Adrenal gland (tissue), 12 donors: ENCODE data around the gene ZNF473. TPM values are rescaled to one million over a fixed set of nuclear protein-coding genes. Genes with fewer than 3 reads are reported as not detected.

Experiments
- DNase-seq, 7 donors: peaks; one replicate each; pipeline ENCODE4 v3.0.0-alpha.2; 2019 to 2020
- H3K27ac ChIP-seq, 5 donors: fragments of 200-600 bp; sonication (generic) in 4 of 5; 1 replicate in 3 of 5; 2 replicates in 2 of 5; pipeline versions ENCODE4 v1.5.1 to v1.8.0; 2016 to 2020; ENCODE audit warnings: mild to moderate bottlenecking in 1 of 5
- H3K27me3 ChIP-seq: fragments of 200-600 bp; 2 replicates; pipeline ENCODE4 v1.8.0; 2021
- H3K36me3 ChIP-seq, 2 donors: fragments of 200-600 bp; replicated peaks in 1 of 2; 1 replicate in 1 of 2; 2 replicates in 1 of 2; pipeline versions ENCODE4 v1.5.1 to v1.8.0; 2018 to 2022
- H3K4me1 ChIP-seq, 2 donors: fragments of 200-600 bp; replicated peaks in 1 of 2; 1 replicate in 1 of 2; 2 replicates in 1 of 2; pipeline versions ENCODE4 v1.5.1 to v1.8.0; 2018 to 2021
- H3K4me3 ChIP-seq, 4 donors: fragments of 200-600 bp; sonication (generic) in 3 of 4; one replicate each; pipeline ENCODE4 v1.5.1; 2016 to 2018
- H3K9me3 ChIP-seq, 3 donors: fragments of 200-600 bp; sonication (generic) in 1 of 3; replicated peaks in 1 of 3; 1 replicate in 2 of 3; 2 replicates in 1 of 3; pipeline versions ENCODE4 v1.5.1 to v1.8.0; 2016 to 2021
- POLR2A ChIP-seq, 2 donors: fragments of 450-650 bp; IDR thresholded peaks; one replicate each; pipeline ENCODE4 v1.6.1; 2017; ENCODE audit warnings: antibody characterized with exemption in 2 of 2, mild to moderate bottlenecking in 2 of 2, moderate library complexity in 1 of 2
- WGBS, 4 donors: extraction: QIAGEN DNeasy Blood & Tissue Kit in 2 of 4; methylation state at CpG; one replicate each; pipeline versions ENCODE4 v1.1.5 to v1.1.7; 2013 to 2017; 5-methylcytosine and 5-hydroxymethylcytosine counted together
- intact Hi-C, 2 donors: fragments of 100-400 bp; cut with DNase I; formaldehyde crosslinking; loops; one replicate each; pipeline versions ENCODE4 v1.14.1 to v1.15.0; 2022 to 2023
- polyA plus RNA-seq, 3 donors: library from polyadenylated mRNA; stranded (reverse); fragments of 200-250 nt in 2 of 3; fragments of 350-450 nt in 1 of 3; fragmentation: Illumina TruSeq in 1 of 3; extraction: RNeasy Lipid Tissue Mini Kit (QIAGEN cat#74804) in 1 of 3; gene quantifications; one replicate each; pipeline ENCODE4 v1.2.3, GENCODE V29; 2013 to 2014
- total RNA-seq, 9 donors: library from RNA; depleted of rRNA in 4 of 9; stranded (reverse); fragments of >200 nt in 4 of 9; fragments of 120-200 nt in 1 of 9; fragmentation: NEBNext Ultra II Directional in 1 of 9; extraction: Animal tissue kit (Norgen Biotek cat#: 25700) in 1 of 9; gene quantifications; one replicate each; pipeline versions ENCODE4 v1.1.0 to v1.2.4, GENCODE V29; 2013 to 2023
- TF ChIP-seq, protein P1 (sequence below), 6 experiments: fragments of 450-650 bp in 4 of 6; fragments of 200-600 bp in 2 of 6; sonication (generic) in 1 of 6; IDR thresholded peaks; 1 replicate in 5 of 6; 2 replicates in 1 of 6; pipeline versions ENCODE4 v1.5.1 to v1.8.0; 2016 to 2021; ENCODE audit warnings: antibody characterized with exemption in 6 of 6, mild to moderate bottlenecking in 2 of 6, moderate library complexity in 1 of 6
- donor health status: healthy with polysubstance abuse.
- donor health status: Bipolar disorder and iron deficiency.
- donor health status: DM: yes; HTN: yes; CAD: no.
- donor health status: DM: no; HTN: no; CAD: no.
- donor health status: DM: no; HTN: no; CAD: no.
- donor health status: DM: yes; HTN: yes; CAD: no.

ZNF473 gene
- total and polyA plus RNA-seq, 12 donors, result 2.7 to 13.2 (median 9.1) TPM

GRCh38 chr19:50040967-50041366, 15.2 kb downstream of the ZNF473 start:
- H3K36me3 ChIP-seq, result peaks cover 0 to 81% of the 10 kb centered on the region in 2 donors
- H3K27ac ChIP-seq, result no peak overlapping the region
- DNase-seq, result peak in 2 of 7 donors; percentile 16 to 17
- TF ChIP-seq, protein P1, sequence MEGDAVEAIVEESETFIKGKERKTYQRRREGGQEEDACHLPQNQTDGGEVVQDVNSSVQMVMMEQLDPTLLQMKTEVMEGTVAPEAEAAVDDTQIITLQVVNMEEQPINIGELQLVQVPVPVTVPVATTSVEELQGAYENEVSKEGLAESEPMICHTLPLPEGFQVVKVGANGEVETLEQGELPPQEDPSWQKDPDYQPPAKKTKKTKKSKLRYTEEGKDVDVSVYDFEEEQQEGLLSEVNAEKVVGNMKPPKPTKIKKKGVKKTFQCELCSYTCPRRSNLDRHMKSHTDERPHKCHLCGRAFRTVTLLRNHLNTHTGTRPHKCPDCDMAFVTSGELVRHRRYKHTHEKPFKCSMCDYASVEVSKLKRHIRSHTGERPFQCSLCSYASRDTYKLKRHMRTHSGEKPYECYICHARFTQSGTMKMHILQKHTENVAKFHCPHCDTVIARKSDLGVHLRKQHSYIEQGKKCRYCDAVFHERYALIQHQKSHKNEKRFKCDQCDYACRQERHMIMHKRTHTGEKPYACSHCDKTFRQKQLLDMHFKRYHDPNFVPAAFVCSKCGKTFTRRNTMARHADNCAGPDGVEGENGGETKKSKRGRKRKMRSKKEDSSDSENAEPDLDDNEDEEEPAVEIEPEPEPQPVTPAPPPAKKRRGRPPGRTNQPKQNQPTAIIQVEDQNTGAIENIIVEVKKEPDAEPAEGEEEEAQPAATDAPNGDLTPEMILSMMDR (IDR thresholded peaks at IDR 0.05), result no peak
- TF ChIP-seq POLR2A (IDR thresholded peaks at IDR 0.05), result no peak
- H3K27me3 ChIP-seq, result no peaks in the 10 kb centered on the region
- no peaks in the 10 kb centered on the region for H3K4me1 ChIP-seq
- no peak overlapping the region for H3K4me3 ChIP-seq
- intact Hi-C loops, result no loop called here
- peaks cover 0 to 15% (median 0%) of the 10 kb centered on the region in 3 donors for H3K9me3 ChIP-seq
- 63 to 76% (median 67%) methylated on average over 6 of the region's 6 CpGs for WGBS, 4 donors

DNA sequence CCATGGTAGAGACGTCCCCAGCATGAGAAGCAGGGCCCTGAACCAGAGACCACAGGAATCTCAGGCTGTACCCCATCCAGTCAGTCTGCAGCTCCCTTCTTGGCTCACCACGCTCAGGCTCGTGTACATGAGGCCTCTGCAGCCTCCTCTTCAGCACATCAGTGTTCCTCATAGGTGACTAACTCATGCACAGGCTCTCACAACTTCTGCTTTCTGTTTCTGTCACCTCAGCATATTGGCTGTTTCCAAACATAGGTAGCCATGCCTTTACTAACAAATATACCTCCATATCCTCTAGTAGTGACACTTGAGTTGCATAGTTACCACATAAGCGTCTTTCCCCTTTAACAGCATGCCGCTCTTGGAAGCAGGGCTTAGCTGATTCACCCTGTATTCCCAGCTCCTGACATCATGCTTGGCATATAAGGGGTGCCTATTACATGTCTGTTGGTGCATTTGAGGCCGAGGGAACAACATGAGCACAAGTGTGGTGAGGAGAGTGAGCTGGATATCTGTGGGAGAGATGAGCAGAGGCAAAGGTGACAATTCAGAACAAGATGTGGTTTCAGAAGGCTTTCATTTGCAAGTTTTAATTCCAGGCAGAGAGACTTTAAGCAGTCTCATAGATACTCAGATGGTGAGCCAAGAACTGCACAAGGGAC, 16.7 kb downstream of the ZNF473 start:
- 95 to 97% (median 97%) methylated on average over 6 of the region's 6 CpGs for WGBS, 4 donors
- Histone ChIP-seq H3K27ac (no peak overlapping the region), H3K9me3 (peaks cover 0 to 25% (median 0%) of the 10 kb centered on the region in 3 donors)

DNA sequence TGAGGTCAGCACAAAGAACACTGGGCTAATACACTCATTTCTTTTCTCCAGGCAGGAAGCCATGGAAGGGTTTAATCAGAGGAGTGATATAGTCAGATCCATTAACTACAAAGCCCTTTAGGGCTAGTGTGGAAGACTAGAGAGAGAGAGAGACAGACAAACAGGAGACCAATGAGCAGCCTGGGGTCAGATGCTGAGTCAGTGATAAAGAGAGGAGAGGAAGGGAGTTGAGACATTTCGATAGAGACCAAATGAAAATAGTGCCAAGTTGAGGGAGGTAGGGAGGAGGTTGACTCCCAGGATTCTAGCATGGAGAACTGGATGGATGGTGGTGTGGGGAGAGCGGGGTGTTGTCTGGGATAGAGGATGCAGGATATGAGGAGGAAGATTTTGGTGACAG, 18.2 kb downstream of the ZNF473 start:
- H3K36me3 ChIP-seq, result peaks cover 0 to 76% of the 10 kb centered on the region in 2 donors
- H3K4me1 ChIP-seq, result no peaks in the 10 kb centered on the region
- no peaks in the 10 kb centered on the region for H3K27me3 ChIP-seq
- H3K27ac ChIP-seq, result no peak overlapping the region
- intact Hi-C loops, result no loop called here
- WGBS, 4 donors, result 94 to 100% (median 99%) methylated on average over 2 of the region's 2 CpGs
- no peak for TF ChIP-seq POLR2A (IDR thresholded peaks at IDR 0.05)
- TF ChIP-seq, protein P1 (IDR thresholded peaks at IDR 0.05), result no peak
- H3K4me3 ChIP-seq, result no peak overlapping the region
- H3K9me3 ChIP-seq, result peaks cover 0 to 25% (median 0%) of the 10 kb centered on the region in 3 donors
- no peak for DNase-seq

More for the DNA sequence above, 16.7 kb downstream of the ZNF473 start:
- intact Hi-C loops, result no loop called here
- H3K4me3 ChIP-seq, result no peak overlapping the region
- H3K36me3 ChIP-seq, result peaks cover 0 to 78% of the 10 kb centered on the region in 2 donors
- H3K4me1 ChIP-seq, result no peaks in the 10 kb centered on the region
- TF ChIP-seq POLR2A (IDR thresholded peaks at IDR 0.05), result no peak
- TF ChIP-seq, protein P1 (IDR thresholded peaks at IDR 0.05), result no peak
- no peak for DNase-seq
- H3K27me3 ChIP-seq, result no peaks in the 10 kb centered on the region

DNA sequence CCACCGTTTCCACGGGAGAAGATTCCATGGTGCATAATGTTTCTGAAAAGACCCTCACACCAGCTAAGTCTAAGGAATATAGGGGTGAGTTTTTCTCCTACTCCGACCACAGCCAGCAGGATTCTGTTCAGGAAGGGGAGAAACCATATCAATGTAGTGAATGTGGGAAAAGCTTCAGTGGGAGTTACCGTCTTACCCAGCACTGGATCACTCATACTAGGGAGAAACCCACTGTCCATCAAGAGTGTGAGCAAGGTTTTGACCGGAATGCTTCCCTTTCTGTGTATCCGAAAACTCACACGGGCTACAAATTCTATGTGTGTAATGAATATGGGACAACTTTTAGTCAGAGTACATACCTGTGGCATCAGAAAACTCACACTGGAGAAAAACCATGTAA, 19.1 kb downstream of the ZNF473 start:
- 98 to 100% (median 99%) methylated on average over 7 of the region's 7 CpGs for WGBS, 4 donors
- no peak overlapping the region for H3K4me3 ChIP-seq

More for the DNA sequence above, 19.1 kb downstream of the ZNF473 start:
- Histone ChIP-seq H3K9me3 (peaks cover 0 to 25% (median 0%) of the 10 kb centered on the region in 3 donors), H3K27ac (no peak overlapping the region), H3K36me3 (peaks cover 0 to 67% of the 10 kb centered on the region in 2 donors), H3K4me1 (peaks cover 0 to under 1% of the 10 kb centered on the region in 2 donors), H3K27me3 (no peaks in the 10 kb centered on the region)
- DNase-seq, result no peak
- intact Hi-C loops, result no loop called here
- TF ChIP-seq POLR2A (IDR thresholded peaks at IDR 0.05), result no peak
- TF ChIP-seq, protein P1 (IDR thresholded peaks at IDR 0.05), result no peak
